ENCODE results near the gene SLC2A14. TPM values are rescaled to one million over a fixed set of nuclear protein-coding genes. Genes with fewer than 3 reads are reported as not detected.
"Not testable (repeated sequence)": the region's sequence is repeated elsewhere in the genome, so short reads cannot be mapped to it uniquely, and the experiment has no call there.

The SLC2A14 gene
- total and polyA plus RNA-seq, 5 donors from 2014 or later: 0.25 to 1.6 TPM; not detected in 3

DNA sequence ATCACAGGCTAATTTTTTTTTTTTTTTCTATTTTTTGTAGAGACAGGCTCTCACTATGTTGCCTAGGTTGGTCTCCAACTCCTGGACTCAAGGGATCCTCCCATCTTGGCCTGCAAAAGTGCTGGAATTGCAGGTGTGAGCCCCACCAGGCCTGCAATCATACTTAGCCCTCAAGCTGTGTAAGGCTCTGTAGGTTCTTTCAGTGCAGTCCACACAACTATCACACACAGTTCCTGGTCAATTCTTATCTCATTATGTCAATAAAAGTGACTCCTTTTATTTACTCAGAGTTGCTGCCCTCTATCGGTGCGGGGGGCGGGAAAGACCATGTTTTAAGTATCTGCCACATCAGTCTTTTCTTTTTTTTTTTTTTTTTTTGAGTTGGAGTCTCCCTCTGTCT lies 34.3 kb upstream of the SLC2A14 start:
- H3K4me1 ChIP-seq (ENCODE audit: control insufficient read depth, insufficient read depth, low read length, poor library complexity, severe bottlenecking): no peaks in the 10 kb centered on the region
- DNase-seq: peak in 1 of 3 donors; percentile 16
- Mint-ChIP-seq H3K9me3 (no peaks in the 10 kb centered on the region), H3K27ac (no peak overlapping the region), H3K4me1 (no peaks in the 10 kb centered on the region), H3K27me3 (peaks cover 4% of the 10 kb centered on the region), H3K4me3 (no peak overlapping the region), H3K36me3 (no peaks in the 10 kb centered on the region)
- H3K4me3 ChIP-seq (ENCODE audit: low read depth, low read length): no peak overlapping the region
- H3K9me3 ChIP-seq (ENCODE audit: control insufficient read depth in 2 of 2, low read length in 2 of 2): no peaks in the 10 kb centered on the region
- peak in 1 of 2 donors; percentile 43 for ATAC-seq (ENCODE audit: low read depth in 2 of 2)
- H3K27me3 ChIP-seq (ENCODE audit: control insufficient read depth, insufficient read depth, low read length): no peaks in the 10 kb centered on the region
- no peak overlapping the region for H3K27ac ChIP-seq (ENCODE audit: insufficient read depth, low read length, poor library complexity, severe bottlenecking)
- no peaks in the 10 kb centered on the region for H3K36me3 ChIP-seq (ENCODE audit: control insufficient read depth, insufficient read depth, low read length)

- not testable (repeated sequence) for H3K36me3 Mint-ChIP-seq; H3K9me3 ChIP-seq (ENCODE audit: control insufficient read depth in 2 of 2, low read length in 2 of 2); DNase-seq
These were observed 33.6 kb upstream of the SLC2A14 start for GRCh38 chr12:7906303-7906702.

DNA sequence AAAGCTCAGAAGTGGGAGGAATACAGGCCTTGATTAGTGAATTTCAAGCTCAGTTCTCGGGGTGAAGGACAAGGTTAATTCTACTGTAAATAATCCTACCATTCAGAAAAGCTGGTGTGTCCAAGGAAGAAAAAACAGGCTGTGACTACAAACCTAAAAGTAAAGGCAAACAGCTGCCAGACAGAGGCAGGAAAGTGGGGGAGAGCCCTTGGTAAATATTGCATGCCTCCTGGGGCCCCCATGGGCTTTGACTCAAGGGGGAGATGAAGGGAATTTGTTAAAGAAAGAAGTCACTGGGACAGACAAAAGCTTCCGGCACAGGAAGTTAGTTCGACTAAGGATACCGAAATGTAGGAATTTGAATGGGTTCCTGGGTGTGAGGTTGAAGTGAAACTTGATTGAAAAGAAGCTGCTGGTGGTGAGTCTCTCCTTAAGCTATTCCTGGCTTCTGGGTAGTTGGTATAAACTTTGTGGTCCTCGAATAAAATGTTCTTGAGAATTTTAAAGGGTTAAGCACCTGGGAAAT lies 32.9 kb upstream of the SLC2A14 start:
- not testable (repeated sequence) for H3K27me3 Mint-ChIP-seq; H3K36me3 Mint-ChIP-seq; H3K4me3 ChIP-seq (ENCODE audit: low read depth, low read length); ATAC-seq (ENCODE audit: low read depth in 2 of 2); H3K4me1 Mint-ChIP-seq; H3K36me3 ChIP-seq (ENCODE audit: control insufficient read depth, insufficient read depth, low read length); H3K27me3 ChIP-seq (ENCODE audit: control insufficient read depth, insufficient read depth, low read length); H3K9me3 Mint-ChIP-seq; H3K9me3 ChIP-seq (ENCODE audit: control insufficient read depth in 2 of 2, low read length in 2 of 2); H3K4me3 Mint-ChIP-seq; H3K27ac Mint-ChIP-seq; DNase-seq; H3K4me1 ChIP-seq (ENCODE audit: control insufficient read depth, insufficient read depth, low read length, poor library complexity, severe bottlenecking); H3K27ac ChIP-seq (ENCODE audit: insufficient read depth, low read length, poor library complexity, severe bottlenecking)

More at GRCh38 chr12:7906303-7906702, 33.6 kb upstream of the SLC2A14 start:
- ATAC-seq (ENCODE audit: low read depth in 2 of 2); H3K27me3 Mint-ChIP-seq; H3K27ac Mint-ChIP-seq; H3K27ac ChIP-seq (ENCODE audit: insufficient read depth, low read length, poor library complexity, severe bottlenecking); H3K4me1 Mint-ChIP-seq; H3K36me3 ChIP-seq (ENCODE audit: control insufficient read depth, insufficient read depth, low read length); H3K27me3 ChIP-seq (ENCODE audit: control insufficient read depth, insufficient read depth, low read length); H3K4me3 Mint-ChIP-seq; H3K4me3 ChIP-seq (ENCODE audit: low read depth, low read length); H3K9me3 Mint-ChIP-seq; H3K4me1 ChIP-seq (ENCODE audit: control insufficient read depth, insufficient read depth, low read length, poor library complexity, severe bottlenecking): not testable (repeated sequence)

DNA sequence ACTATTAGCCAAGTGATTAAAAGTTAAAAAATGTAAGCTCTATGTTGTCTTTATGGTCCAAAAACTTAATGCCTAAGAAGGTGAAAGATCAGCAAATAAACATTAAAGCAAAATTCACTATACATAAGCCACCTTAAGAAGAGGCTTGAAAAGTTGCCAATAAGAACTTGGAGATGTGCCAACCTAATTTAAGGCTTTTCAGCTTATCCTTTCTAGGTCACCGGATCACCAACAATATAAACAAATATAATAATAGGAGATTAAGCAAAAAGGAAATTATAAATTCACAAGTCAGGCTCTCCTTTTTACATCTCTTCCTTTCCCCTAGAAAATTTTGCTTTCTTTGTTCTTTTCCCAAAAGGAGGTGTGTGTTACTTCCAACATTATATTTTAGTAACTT lies 32.4 kb upstream of the SLC2A14 start:
- DNase-seq (no peak), ATAC-seq (ENCODE audit: low read depth in 2 of 2) (no peak)
- Histone ChIP-seq H3K27ac (ENCODE audit: insufficient read depth, low read length, poor library complexity, severe bottlenecking) (no peak overlapping the region), H3K4me3 (ENCODE audit: low read depth, low read length) (no peak overlapping the region), H3K36me3 (ENCODE audit: control insufficient read depth, insufficient read depth, low read length) (no peaks in the 10 kb centered on the region), H3K27me3 (ENCODE audit: control insufficient read depth, insufficient read depth, low read length) (no peaks in the 10 kb centered on the region), H3K9me3 (ENCODE audit: control insufficient read depth in 2 of 2, low read length in 2 of 2) (no peaks in the 10 kb centered on the region), H3K4me1 (ENCODE audit: control insufficient read depth, insufficient read depth, low read length, poor library complexity, severe bottlenecking) (no peaks in the 10 kb centered on the region)
- no peak overlapping the region for H3K27ac Mint-ChIP-seq
- H3K4me1 Mint-ChIP-seq: no peaks in the 10 kb centered on the region
- H3K27me3 Mint-ChIP-seq: peaks cover 4% of the 10 kb centered on the region
- H3K36me3 Mint-ChIP-seq: no peaks in the 10 kb centered on the region
- no peaks in the 10 kb centered on the region for H3K9me3 Mint-ChIP-seq
- H3K4me3 Mint-ChIP-seq: no peak overlapping the region

- H3K27me3 Mint-ChIP-seq, H3K36me3 Mint-ChIP-seq: not testable (repeated sequence)
These were observed 29.7 kb upstream of the SLC2A14 start for GRCh38 chr12:7902416-7902815.

DNA sequence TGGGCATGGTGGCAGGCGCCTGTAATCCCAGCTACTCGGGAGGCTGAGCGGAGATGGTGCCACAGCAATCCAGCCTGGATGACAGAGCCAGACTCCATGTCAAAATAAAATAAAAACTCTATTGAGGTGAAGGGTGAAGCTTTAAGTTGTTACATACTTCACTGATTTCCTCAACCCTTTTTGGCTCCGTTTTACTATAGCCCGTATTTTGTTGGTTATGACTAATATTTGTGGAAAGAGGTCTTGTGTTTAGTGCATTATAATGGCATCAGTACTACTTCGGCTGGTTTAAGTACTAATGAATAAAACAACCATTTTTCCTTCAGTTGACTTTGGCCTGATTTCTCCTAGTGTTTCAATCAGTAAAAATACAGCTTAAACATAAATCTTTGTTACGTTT lies 27.0 kb upstream of the SLC2A14 start:
- Histone ChIP-seq H3K27ac (ENCODE audit: insufficient read depth, low read length, poor library complexity, severe bottlenecking) (no peak overlapping the region), H3K4me3 (ENCODE audit: low read depth, low read length) (no peak overlapping the region), H3K4me1 (ENCODE audit: control insufficient read depth, insufficient read depth, low read length, poor library complexity, severe bottlenecking) (no peaks in the 10 kb centered on the region), H3K36me3 (ENCODE audit: control insufficient read depth, insufficient read depth, low read length) (no peaks in the 10 kb centered on the region), H3K27me3 (ENCODE audit: control insufficient read depth, insufficient read depth, low read length) (no peaks in the 10 kb centered on the region), H3K9me3 (ENCODE audit: control insufficient read depth in 2 of 2, low read length in 2 of 2) (no peaks in the 10 kb centered on the region)
- H3K4me3 Mint-ChIP-seq: no peak overlapping the region
- H3K27me3 Mint-ChIP-seq: no peaks in the 10 kb centered on the region
- DNase-seq (no peak), ATAC-seq (ENCODE audit: low read depth in 2 of 2) (no peak)
- H3K27ac Mint-ChIP-seq: no peak overlapping the region
- no peaks in the 10 kb centered on the region for H3K9me3 Mint-ChIP-seq
- H3K4me1 Mint-ChIP-seq: no peaks in the 10 kb centered on the region
- H3K36me3 Mint-ChIP-seq: no peaks in the 10 kb centered on the region

More at GRCh38 chr12:7902416-7902815, 29.7 kb upstream of the SLC2A14 start:
- not testable (repeated sequence) for H3K27me3 ChIP-seq (ENCODE audit: control insufficient read depth, insufficient read depth, low read length); H3K9me3 Mint-ChIP-seq; H3K4me3 ChIP-seq (ENCODE audit: low read depth, low read length); ATAC-seq (ENCODE audit: low read depth in 2 of 2); H3K27ac Mint-ChIP-seq; DNase-seq; H3K4me3 Mint-ChIP-seq; H3K36me3 ChIP-seq (ENCODE audit: control insufficient read depth, insufficient read depth, low read length); H3K9me3 ChIP-seq (ENCODE audit: control insufficient read depth in 2 of 2, low read length in 2 of 2); H3K4me1 ChIP-seq (ENCODE audit: control insufficient read depth, insufficient read depth, low read length, poor library complexity, severe bottlenecking); H3K27ac ChIP-seq (ENCODE audit: insufficient read depth, low read length, poor library complexity, severe bottlenecking); H3K4me1 Mint-ChIP-seq

DNA sequence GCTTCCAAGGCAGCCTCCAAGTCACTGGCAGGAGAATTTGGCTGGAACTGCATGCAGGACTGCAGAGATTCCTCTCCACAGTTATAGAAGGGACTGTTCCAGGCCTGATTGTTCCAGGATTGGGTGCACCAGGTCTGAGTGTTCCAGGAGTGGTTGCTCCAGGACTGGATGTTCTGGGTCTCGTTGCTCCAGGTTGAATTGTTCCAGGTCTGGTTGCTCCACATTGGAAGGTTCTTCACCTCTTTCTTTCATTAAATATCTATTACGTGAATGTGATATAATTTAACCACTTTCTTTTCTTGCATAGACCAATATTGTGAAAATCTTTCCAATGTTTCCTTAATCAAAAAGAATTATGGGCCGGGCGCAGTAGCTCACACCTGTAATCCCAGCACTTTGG lies 24.0 kb upstream of the SLC2A14 start:
- not testable (repeated sequence) for H3K27me3 Mint-ChIP-seq; H3K27me3 ChIP-seq (ENCODE audit: control insufficient read depth, insufficient read depth, low read length); H3K27ac ChIP-seq (ENCODE audit: insufficient read depth, low read length, poor library complexity, severe bottlenecking); H3K9me3 ChIP-seq (ENCODE audit: control insufficient read depth in 2 of 2, low read length in 2 of 2); H3K36me3 Mint-ChIP-seq; H3K36me3 ChIP-seq (ENCODE audit: control insufficient read depth, insufficient read depth, low read length); H3K4me1 Mint-ChIP-seq; H3K9me3 Mint-ChIP-seq; H3K4me3 ChIP-seq (ENCODE audit: low read depth, low read length); ATAC-seq (ENCODE audit: low read depth in 2 of 2); H3K27ac Mint-ChIP-seq; H3K4me1 ChIP-seq (ENCODE audit: control insufficient read depth, insufficient read depth, low read length, poor library complexity, severe bottlenecking); DNase-seq; H3K4me3 Mint-ChIP-seq

DNA sequence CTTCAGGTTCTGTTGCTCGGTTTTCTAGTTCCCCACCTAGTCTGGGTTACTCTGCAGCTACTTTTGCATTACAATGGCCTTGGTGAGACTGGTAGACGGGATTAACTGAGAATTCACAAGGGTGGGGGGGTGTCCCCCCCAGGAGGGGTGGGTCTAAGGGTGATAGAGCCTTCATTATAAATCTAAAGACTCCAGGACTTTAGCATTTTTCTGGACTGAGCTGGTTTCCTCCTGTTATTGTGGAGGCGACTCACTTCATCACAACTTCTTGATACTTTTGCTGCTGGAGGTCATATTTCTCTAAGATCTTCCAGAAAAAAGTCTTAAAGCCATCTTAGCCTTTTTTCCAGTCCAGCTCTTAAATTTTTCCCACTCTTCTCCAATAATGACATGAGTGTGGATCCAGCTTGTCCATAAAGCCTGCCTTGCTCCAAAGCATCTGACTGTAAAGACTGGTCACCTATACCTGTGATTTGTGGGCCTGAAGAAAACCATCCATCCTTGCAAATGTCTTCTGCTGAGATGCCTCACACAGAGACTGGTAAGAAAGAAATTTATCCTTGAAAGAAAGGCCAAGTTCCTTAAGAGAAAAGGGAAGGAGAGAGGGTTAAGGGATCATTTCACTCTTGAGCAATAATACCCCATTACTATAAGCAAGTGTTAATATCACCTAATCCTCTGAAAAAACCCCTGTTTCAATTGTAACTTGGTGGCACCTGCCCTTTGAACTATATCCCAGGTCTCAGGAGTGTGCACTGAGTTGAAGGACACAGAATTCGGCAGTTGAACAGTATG lies 19.7 kb upstream of the SLC2A14 start:
- Histone ChIP-seq H3K4me1 (ENCODE audit: control insufficient read depth, insufficient read depth, low read length, poor library complexity, severe bottlenecking) (no peaks in the 10 kb centered on the region), H3K4me3 (ENCODE audit: low read depth, low read length) (no peak overlapping the region), H3K27ac (ENCODE audit: insufficient read depth, low read length, poor library complexity, severe bottlenecking) (no peak overlapping the region), H3K27me3 (ENCODE audit: control insufficient read depth, insufficient read depth, low read length) (peaks cover 3% of the 10 kb centered on the region), H3K9me3 (ENCODE audit: control insufficient read depth in 2 of 2, low read length in 2 of 2) (no peaks in the 10 kb centered on the region), H3K36me3 (ENCODE audit: control insufficient read depth, insufficient read depth, low read length) (no peaks in the 10 kb centered on the region)
- no peak overlapping the region for H3K27ac Mint-ChIP-seq
- peaks cover 8% of the 10 kb centered on the region for H3K27me3 Mint-ChIP-seq
- no peak for ATAC-seq (ENCODE audit: low read depth in 2 of 2)
- no peaks in the 10 kb centered on the region for H3K4me1 Mint-ChIP-seq
- no peak for DNase-seq
- no peak overlapping the region for H3K4me3 Mint-ChIP-seq
- no peaks in the 10 kb centered on the region for H3K36me3 Mint-ChIP-seq
- H3K9me3 Mint-ChIP-seq: peaks cover 0 to 2% (median 0%) of the 10 kb centered on the region in 7 donors
